ENCODE results near the gene PTPRN2. TPM values are rescaled to one million over a fixed set of nuclear protein-coding genes. Genes with fewer than 3 reads are reported as not detected.

Gene PTPRN2
- total and polyA plus RNA-seq, 2 donors (not counting 3 experiments of a cell fraction or from before 2014, with no cell fraction given), result 0.62 to 0.88 TPM

DNA sequence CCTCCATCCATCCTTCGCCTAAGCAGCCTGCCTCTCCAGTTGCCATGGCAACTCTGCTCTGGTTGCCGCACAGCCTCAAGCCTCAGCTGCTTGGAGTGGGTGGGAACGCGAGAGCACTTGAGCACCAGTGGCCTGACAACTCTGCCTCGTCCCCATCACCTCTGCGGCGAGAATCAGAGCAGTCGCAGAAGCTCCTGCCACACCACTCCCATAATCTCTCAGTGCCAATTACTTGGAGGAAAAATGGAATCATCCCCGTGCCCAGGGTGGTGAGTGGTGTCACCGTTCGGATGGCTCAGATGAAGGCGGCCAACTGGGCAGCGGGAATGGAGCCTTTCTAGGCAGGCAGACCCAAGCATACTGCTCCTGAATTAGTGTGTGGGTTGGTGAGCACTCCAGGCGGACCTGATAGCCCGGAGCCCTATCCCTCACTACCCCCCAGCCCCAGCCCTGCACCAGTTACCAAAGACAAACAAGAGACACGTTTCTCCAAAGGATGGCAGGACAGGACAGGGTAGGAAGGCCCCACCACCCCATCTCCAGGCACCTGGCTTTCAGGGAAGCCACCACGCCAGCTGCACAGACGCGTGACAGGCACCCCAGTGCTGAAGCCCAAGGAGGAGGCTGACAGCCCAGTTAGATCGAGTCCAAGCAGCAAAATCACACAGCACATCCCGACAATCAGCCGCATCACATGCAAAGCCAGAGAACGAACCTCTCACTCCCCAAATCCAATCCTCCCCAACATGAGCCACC lies 335.4 kb downstream of the PTPRN2 start:
- Histone ChIP-seq H3K36me3 (ENCODE audit: control insufficient read depth in 2 of 2, extremely low read depth in 1 of 2, insufficient read depth in 2 of 2, low read length in 2 of 2) (no peaks in the 10 kb centered on the region), H3K79me2 (ENCODE audit: control insufficient read depth, insufficient read depth, low read length) (no peaks in the 10 kb centered on the region), H3K27ac (ENCODE audit: insufficient read depth, low read depth, low read length) (no peak overlapping the region), H3K9me1 (replicated peaks; ENCODE audit: control insufficient read depth, extremely low read depth, insufficient read depth, low read length) (no peaks in the 10 kb centered on the region), H3K4me3 (replicated peaks in 1 of 3; ENCODE audit: insufficient read depth in 1 of 3, low read depth in 1 of 3, low read length in 3 of 3) (no peak overlapping the region), H2AFZ (ENCODE audit: low read depth, low read length) (no peak overlapping the region), H3K27me3 (ENCODE audit: control insufficient read depth in 2 of 2, insufficient read depth in 2 of 2, low read length in 2 of 2) (no peaks in the 10 kb centered on the region), H3K9me3 (replicated peaks; ENCODE audit: control insufficient read depth, insufficient read depth, low read length) (peaks cover 8% of the 10 kb centered on the region), H3K4me1 (ENCODE audit: control insufficient read depth, extremely low read depth, insufficient read depth, low read length) (no peaks in the 10 kb centered on the region), H3K9ac (replicated peaks; ENCODE audit: extremely low read depth, insufficient read depth, low read length) (no peak overlapping the region), H4K20me1 (replicated peaks; ENCODE audit: control insufficient read depth, extremely low read depth, insufficient read depth, low read length) (no peaks in the 10 kb centered on the region), H3K4me2 (ENCODE audit: insufficient read depth, low read length) (no peak overlapping the region)
- ChIA-PET POLR2A (no interaction called here), CTCF (no interaction called here)
- DNase-seq (ENCODE audit: low read depth, low spot score), result no peak
- dilution Hi-C loops (cut with MboI; ENCODE audit: extremely low pct_ligation_motif_present, low sequenced_read_pairs) (no loop called here), intact Hi-C loops (cut with micrococcal nuclease) (no loop called here)
- no TSS peak for BruUV-seq (replicated peaks)
- no peak for TF ChIP-seq JUN (IDR thresholded peaks at IDR 0.05; ENCODE audit: borderline replicate concordance, insufficient read depth, insufficient read length, low read depth)
- TF ChIP-seq CTCF (IDR thresholded peaks at IDR 0.05; ENCODE audit: extremely low read depth in 1 of 2, insufficient read depth in 1 of 2, low read depth in 1 of 2, low read length in 2 of 2), result no peak
- no peak for TF ChIP-seq POLR2AphosphoS5 (IDR thresholded peaks at IDR 0.05; ENCODE audit: insufficient read depth, low read depth, low read length)
- no peak for TF ChIP-seq GATA2 (IDR thresholded peaks at IDR 0.05; ENCODE audit: insufficient read depth, insufficient read length, low read depth, low read length)
- no peak for TF ChIP-seq EZH2 (IDR thresholded peaks at IDR 0.05; ENCODE audit: borderline replicate concordance, low read depth, low read length, severe bottlenecking)
- TF ChIP-seq MYC (IDR thresholded peaks at IDR 0.05; ENCODE audit: low read depth, low read length), result no peak
- TF ChIP-seq POLR2A (IDR thresholded peaks at IDR 0.05; ENCODE audit: low read depth, low read length), result no peak
- no peak for TF ChIP-seq FOS (IDR thresholded peaks at IDR 0.05; ENCODE audit: borderline replicate concordance, insufficient read depth, low read length)
- TF ChIP-seq MAX (IDR thresholded peaks at IDR 0.05; ENCODE audit: insufficient read depth, insufficient read length), result no peak
- no peak for FAIRE-seq

Data from endothelial cell of umbilical vein (primary cell).